Neural progenitor cell (in vitro differentiated cells): ENCODE measurements around the gene GLI2. TPM values are rescaled to one million over a fixed set of nuclear protein-coding genes. Genes with fewer than 3 reads are reported as not detected.

Experiments
- DNase-seq: peaks from one replicate; pipeline ENCODE4 v3.0.0-alpha.2; 2016; ENCODE audit warnings: low spot score
- H2AFZ ChIP-seq: fragments of 200-600 bp; sonication (generic); replicated peaks from 2 replicates; pipeline ENCODE4 v1.6.1; 2016; ENCODE audit warnings: antibody characterized with exemption
- H3F3A ChIP-seq: fragments of 200-600 bp; sonication (generic); 2 replicates; pipeline ENCODE4 v1.6.1; 2016; ENCODE audit warnings: antibody characterized with exemption, low read depth
- H3K27ac ChIP-seq: fragments of 200-600 bp; sonication (generic); 2 replicates; pipeline ENCODE4 v1.5.1; 2016; ENCODE audit warnings: mild to moderate bottlenecking
- H3K27me3 ChIP-seq: fragments of 200-600 bp; sonication (generic); 2 replicates; pipeline ENCODE4 v1.6.1; 2016; ENCODE audit warnings: mild to moderate bottlenecking, moderate library complexity
- H3K36me3 ChIP-seq: fragments of 200-600 bp; sonication (generic); 2 replicates; pipeline ENCODE4 v1.5.1; 2016
- H3K4me1 ChIP-seq: fragments of 200-600 bp; sonication (generic); 2 replicates; pipeline ENCODE4 v1.6.1; 2016; ENCODE audit warnings: mixed run types
- H3K4me2 ChIP-seq: fragments of 200-600 bp; sonication (generic); 2 replicates; pipeline ENCODE4 v1.6.1; 2016
- H3K4me3 ChIP-seq: fragments of 200-600 bp; sonication (generic); 2 replicates; pipeline ENCODE4 v1.5.1; 2016
- H3K79me2 ChIP-seq: fragments of 200-600 bp; sonication (generic); 2 replicates; pipeline ENCODE4 v1.6.1; 2016; ENCODE audit warnings: low read depth
- H3K9ac ChIP-seq: fragments of 200-600 bp; sonication (generic); 2 replicates; pipeline ENCODE4 v1.6.1; 2016
- H3K9me3 ChIP-seq: fragments of 200-600 bp; sonication (generic); 2 replicates; pipeline ENCODE4 v1.5.1; 2016; ENCODE audit warnings: low read depth
- H4K20me1 ChIP-seq: fragments of 200-600 bp; sonication (generic); 2 replicates; pipeline ENCODE4 v1.6.1; 2016; ENCODE audit warnings: low read depth
- H3K27ac Mint-ChIP-seq: 3 replicates; pipeline ENCODE4 v1.8.0; 2021; ENCODE audit warnings: mixed read lengths
- H3K27me3 Mint-ChIP-seq: 2 replicates; pipeline ENCODE4 v1.8.0; 2022; ENCODE audit warnings: low read depth, mild to moderate bottlenecking, inconsistent platforms, moderate library complexity, mixed read lengths; ENCODE audit not compliant: insufficient read depth
- H3K36me3 Mint-ChIP-seq: 3 replicates; pipeline ENCODE4 v1.8.0; 2021; ENCODE audit warnings: mixed read lengths
- H3K4me1 Mint-ChIP-seq: 3 replicates; pipeline ENCODE4 v1.8.0; 2021; ENCODE audit warnings: mixed read lengths
- H3K4me3 Mint-ChIP-seq: 3 replicates; pipeline ENCODE4 v1.8.0; 2021; ENCODE audit warnings: mild to moderate bottlenecking, moderate library complexity, mixed read lengths
- H3K9me3 Mint-ChIP-seq: 3 replicates; pipeline ENCODE4 v1.8.0; 2020; ENCODE audit warnings: mixed read lengths
- CTCF ChIP-seq: fragments of 200-600 bp; sonication (generic); IDR thresholded peaks from 2 replicates; pipeline ENCODE4 v1.5.1; 2017; ENCODE audit warnings: antibody characterized with exemption, mild to moderate bottlenecking
- EZH2 ChIP-seq: fragments of 200-600 bp; sonication (generic); IDR thresholded peaks from 2 replicates; pipeline ENCODE4 v1.6.1; 2017; ENCODE audit warnings: antibody characterized with exemption, mild to moderate bottlenecking, moderate library complexity
- EZH2phosphoT487 ChIP-seq: fragments of 200-600 bp; sonication (generic); IDR thresholded peaks from 2 replicates; pipeline ENCODE4 v1.6.1; 2017; ENCODE audit warnings: antibody characterized with exemption
- total RNA-seq: library from RNA; depleted of rRNA; stranded (reverse); fragments of >200 nt; gene quantifications from 2 replicates; pipeline ENCODE4 v1.2.3, GENCODE V29; 2015; ENCODE audit warnings: low replicate concordance

GLI2 gene
- total RNA-seq, 1 donor from 2014 or later: 9.4 TPM

GRCh38 chr2:120740765-120741524, 5.3 kb downstream of the GLI2 start:
- Mint-ChIP-seq H3K27ac (peak overlapping the region; percentile 98), H3K27me3 (peaks cover 7% of the 10 kb centered on the region), H3K36me3 (no peaks in the 10 kb centered on the region), H3K4me1 (peaks cover 68% of the 10 kb centered on the region), H3K4me3 (peak overlapping the region; percentile 90), H3K9me3 (no peaks in the 10 kb centered on the region)
- Histone ChIP-seq H3K27me3 (no peaks in the 10 kb centered on the region), H2AFZ (no peak overlapping the region), H3K36me3 (no peaks in the 10 kb centered on the region), H3F3A (peaks cover 76% of the 10 kb centered on the region), H3K9me3 (no peaks in the 10 kb centered on the region), H3K4me2 (peak overlapping the region; percentile 81), H3K79me2 (peaks cover 93% of the 10 kb centered on the region), H4K20me1 (peaks cover 77% of the 10 kb centered on the region), H3K4me1 (peaks cover 46% of the 10 kb centered on the region), H3K9ac (peak overlapping the region; percentile 37), H3K27ac (peak overlapping the region; percentile 94), H3K4me3 (peak overlapping the region; percentile 89)
- peak; percentile 91 for DNase-seq
- TF ChIP-seq CTCF (no peak), EZH2 (no peak), EZH2phosphoT487 (no peak)

GRCh38 chr2:120741571-120742561, 6.2 kb downstream of the GLI2 start:
- Mint-ChIP-seq H3K9me3 (no peaks in the 10 kb centered on the region), H3K36me3 (peaks cover 2% of the 10 kb centered on the region), H3K4me3 (peak overlapping the region; percentile 90), H3K27ac (peak overlapping the region; percentile 99), H3K4me1 (peaks cover 72% of the 10 kb centered on the region), H3K27me3 (peaks cover 5% of the 10 kb centered on the region)
- Histone ChIP-seq H3K4me3 (peak overlapping the region; percentile 89), H3K79me2 (peaks cover 94% of the 10 kb centered on the region), H3K4me1 (peaks cover 51% of the 10 kb centered on the region), H3K4me2 (peak overlapping the region; percentile 81), H4K20me1 (peaks cover 86% of the 10 kb centered on the region), H3K36me3 (no peaks in the 10 kb centered on the region), H2AFZ (peak overlapping the region; percentile 5), H3K27ac (peak overlapping the region; percentile 94), H3F3A (peaks cover 67% of the 10 kb centered on the region), H3K9ac (peak overlapping the region; percentile 37), H3K27me3 (no peaks in the 10 kb centered on the region), H3K9me3 (no peaks in the 10 kb centered on the region)
- TF ChIP-seq EZH2phosphoT487 (no peak), EZH2 (no peak), CTCF (no peak)
- DNase-seq: peak; percentile 91

- Histone ChIP-seq H3K4me2 (no peak overlapping the region), H3K4me1 (peaks cover 56% of the 10 kb centered on the region), H3K4me3 (no peak overlapping the region), H3K9me3 (no peaks in the 10 kb centered on the region), H3K36me3 (no peaks in the 10 kb centered on the region), H3K27me3 (no peaks in the 10 kb centered on the region), H3K27ac (no peak overlapping the region), H2AFZ (no peak overlapping the region), H3F3A (peaks cover 49% of the 10 kb centered on the region), H3K79me2 (peaks cover 94% of the 10 kb centered on the region), H4K20me1 (peaks cover 92% of the 10 kb centered on the region), H3K9ac (no peak overlapping the region)
- H3K4me1 Mint-ChIP-seq: peaks cover 73% of the 10 kb centered on the region
- no peak overlapping the region for H3K27ac Mint-ChIP-seq
- no peaks in the 10 kb centered on the region for H3K9me3 Mint-ChIP-seq
- peak overlapping the region; percentile 30 for H3K4me3 Mint-ChIP-seq
- no peak for TF ChIP-seq CTCF
- no peak for TF ChIP-seq EZH2
- no peak for TF ChIP-seq EZH2phosphoT487
- no peak for DNase-seq
- peaks cover 3% of the 10 kb centered on the region for H3K27me3 Mint-ChIP-seq
- H3K36me3 Mint-ChIP-seq: peaks cover 4% of the 10 kb centered on the region
Observed at GRCh38 chr2:120743657-120744056, 8.0 kb downstream of the GLI2 start.
